ENCODE data around the gene CAPS. TPM values are rescaled to one million over a fixed set of nuclear protein-coding genes. Genes with fewer than 3 reads are reported as not detected.

Gene CAPS
- polyA plus RNA-seq, 1 donor, result 16.7 TPM

DNA sequence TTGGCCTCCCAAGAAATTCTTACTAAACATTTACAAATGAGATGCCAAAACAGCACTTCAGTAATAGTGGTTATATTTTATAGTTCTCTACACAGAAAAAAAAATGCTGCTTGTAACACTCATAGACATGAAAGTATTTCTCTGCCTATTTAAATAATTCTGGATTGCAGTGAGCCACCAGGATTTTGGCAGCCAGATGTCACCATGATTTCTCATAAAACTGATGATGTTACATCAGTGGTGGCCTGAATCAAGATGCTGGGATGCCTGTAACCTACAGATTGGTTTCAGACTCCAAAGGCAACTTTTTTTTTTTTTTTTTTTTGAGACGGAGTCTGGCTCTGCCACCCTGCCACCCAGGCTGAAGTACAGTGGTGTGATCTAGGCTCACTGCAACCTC, 2.7 kb upstream of the CAPS start:
- Histone ChIP-seq H3K27ac (ENCODE audit: low read length) (no peak overlapping the region), H3K9me3 (ENCODE audit: control insufficient read depth, low read depth, low read length) (no peaks in the 10 kb centered on the region), H3K4me1 (ENCODE audit: control insufficient read depth, insufficient read depth, low read length) (peaks cover 13% of the 10 kb centered on the region), H3K4me3 (ENCODE audit: low read length) (no peak overlapping the region), H3K27me3 (ENCODE audit: control insufficient read depth, insufficient read depth, low read length) (no peaks in the 10 kb centered on the region), H3K36me3 (ENCODE audit: control insufficient read depth, insufficient read depth, low read length) (peaks cover 24% of the 10 kb centered on the region)
- DNase-seq, result no peak
- no CpG with 5 or more reads among the region's 1 CpG for WGBS (ENCODE audit: insufficient coverage, low lambda C conversion rate)

DNA sequence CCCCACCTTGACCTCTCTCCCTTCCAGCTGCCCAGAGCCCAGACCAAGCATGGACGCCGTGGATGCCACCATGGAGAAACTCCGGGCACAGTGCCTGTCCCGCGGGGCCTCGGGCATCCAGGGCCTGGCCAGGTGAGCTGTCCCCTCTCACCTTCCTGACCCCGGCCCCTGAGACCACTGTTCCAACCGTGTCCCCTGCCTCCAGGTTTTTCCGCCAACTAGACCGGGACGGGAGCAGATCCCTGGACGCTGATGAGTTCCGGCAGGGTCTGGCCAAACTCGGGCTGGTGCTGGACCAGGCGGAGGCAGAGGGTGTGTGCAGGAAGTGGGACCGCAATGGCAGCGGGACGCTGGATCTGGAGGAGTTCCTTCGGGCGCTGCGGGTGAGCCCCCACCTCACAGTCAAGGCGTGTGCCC, 312 bp downstream of the CAPS start:
- DNase-seq, result no peak
- Histone ChIP-seq H3K4me1 (ENCODE audit: control insufficient read depth, insufficient read depth, low read length) (peaks cover 14% of the 10 kb centered on the region), H3K36me3 (ENCODE audit: control insufficient read depth, insufficient read depth, low read length) (peaks cover 47% of the 10 kb centered on the region), H3K9me3 (ENCODE audit: control insufficient read depth, low read depth, low read length) (no peaks in the 10 kb centered on the region), H3K4me3 (ENCODE audit: low read length) (no peak overlapping the region), H3K27me3 (ENCODE audit: control insufficient read depth, insufficient read depth, low read length) (no peaks in the 10 kb centered on the region), H3K27ac (ENCODE audit: low read length) (no peak overlapping the region)
- no CpG with 5 or more reads among the region's 22 CpGs for whole genome bisulfite sequencing (ENCODE audit: insufficient coverage, low lambda C conversion rate)

- Histone ChIP-seq H3K27me3 (ENCODE audit: control insufficient read depth, insufficient read depth, low read length) (no peaks in the 10 kb centered on the region), H3K27ac (ENCODE audit: low read length) (no peak overlapping the region), H3K9me3 (ENCODE audit: control insufficient read depth, low read depth, low read length) (no peaks in the 10 kb centered on the region), H3K4me1 (ENCODE audit: control insufficient read depth, insufficient read depth, low read length) (peaks cover 14% of the 10 kb centered on the region), H3K36me3 (ENCODE audit: control insufficient read depth, insufficient read depth, low read length) (peaks cover 48% of the 10 kb centered on the region), H3K4me3 (ENCODE audit: low read length) (no peak overlapping the region)
- no CpG with 5 or more reads among the region's 42 CpGs for WGBS (ENCODE audit: insufficient coverage, low lambda C conversion rate)
- DNase-seq, result peak; percentile 33 to 68
These were observed 1.1 kb downstream of the CAPS start for GRCh38 chr19:5914946-5915781.

GRCh38 chr19:5915782-5916165, 1.7 kb downstream of the CAPS start:
- Histone ChIP-seq H3K36me3 (ENCODE audit: control insufficient read depth, insufficient read depth, low read length) (peaks cover 52% of the 10 kb centered on the region), H3K27me3 (ENCODE audit: control insufficient read depth, insufficient read depth, low read length) (no peaks in the 10 kb centered on the region), H3K4me1 (ENCODE audit: control insufficient read depth, insufficient read depth, low read length) (peaks cover 14% of the 10 kb centered on the region), H3K9me3 (ENCODE audit: control insufficient read depth, low read depth, low read length) (no peaks in the 10 kb centered on the region), H3K27ac (ENCODE audit: low read length) (no peak overlapping the region), H3K4me3 (ENCODE audit: low read length) (no peak overlapping the region)
- WGBS (ENCODE audit: insufficient coverage, low lambda C conversion rate), result no CpG with 5 or more reads among the region's 11 CpGs
- DNase-seq, result peak; percentile 29 to 60

GRCh38 chr19:5916181-5916708, 2.2 kb downstream of the CAPS start:
- Histone ChIP-seq H3K4me1 (ENCODE audit: control insufficient read depth, insufficient read depth, low read length) (peaks cover 14% of the 10 kb centered on the region), H3K36me3 (ENCODE audit: control insufficient read depth, insufficient read depth, low read length) (peaks cover 56% of the 10 kb centered on the region), H3K27ac (ENCODE audit: low read length) (no peak overlapping the region), H3K9me3 (ENCODE audit: control insufficient read depth, low read depth, low read length) (no peaks in the 10 kb centered on the region), H3K4me3 (ENCODE audit: low read length) (no peak overlapping the region), H3K27me3 (ENCODE audit: control insufficient read depth, insufficient read depth, low read length) (no peaks in the 10 kb centered on the region)
- DNase-seq, result no peak
- WGBS (ENCODE audit: insufficient coverage, low lambda C conversion rate), result no CpG with 5 or more reads among the region's 14 CpGs

GRCh38 chr19:5917431-5918107, 3.5 kb downstream of the CAPS start:
- Histone ChIP-seq H3K4me3 (ENCODE audit: low read length) (no peak overlapping the region), H3K4me1 (ENCODE audit: control insufficient read depth, insufficient read depth, low read length) (peaks cover 14% of the 10 kb centered on the region), H3K36me3 (ENCODE audit: control insufficient read depth, insufficient read depth, low read length) (peaks cover 69% of the 10 kb centered on the region), H3K27me3 (ENCODE audit: control insufficient read depth, insufficient read depth, low read length) (no peaks in the 10 kb centered on the region), H3K27ac (ENCODE audit: low read length) (no peak overlapping the region), H3K9me3 (ENCODE audit: control insufficient read depth, low read depth, low read length) (no peaks in the 10 kb centered on the region)
- WGBS (ENCODE audit: insufficient coverage, low lambda C conversion rate), result no CpG with 5 or more reads among the region's 36 CpGs
- DNase-seq, result no peak

DNA sequence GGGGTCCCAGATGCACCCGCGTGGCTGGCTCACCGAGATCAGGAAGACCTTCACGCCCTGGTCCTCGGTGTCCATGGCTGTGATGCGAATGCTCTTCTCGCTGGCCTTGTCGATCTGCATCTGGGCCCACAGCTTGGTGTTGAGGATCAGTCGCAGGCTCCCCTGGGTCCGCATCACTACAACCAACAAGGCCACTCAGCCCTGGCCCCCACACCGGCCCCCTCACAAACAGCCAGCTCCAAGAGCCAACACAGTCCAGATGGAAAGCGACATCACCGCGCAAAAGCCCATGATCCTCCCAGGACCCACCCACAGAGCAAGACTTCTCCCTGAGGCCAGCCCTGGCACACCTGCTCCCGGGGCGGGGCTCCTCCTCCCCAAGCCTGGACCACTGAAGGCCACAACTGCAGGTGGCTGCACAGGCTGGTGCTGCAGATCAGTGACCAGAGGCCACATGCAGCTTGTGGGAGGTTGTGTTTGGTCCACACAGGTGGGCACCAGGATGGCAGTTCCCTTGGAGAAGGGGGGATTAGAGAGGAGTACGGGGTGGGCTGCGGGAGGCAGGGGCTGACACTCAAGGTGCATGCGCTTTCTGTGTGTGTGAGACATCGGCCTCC, 4.5 kb downstream of the CAPS start:
- Histone ChIP-seq H3K27me3 (ENCODE audit: control insufficient read depth, insufficient read depth, low read length) (no peaks in the 10 kb centered on the region), H3K27ac (ENCODE audit: low read length) (no peak overlapping the region), H3K36me3 (ENCODE audit: control insufficient read depth, insufficient read depth, low read length) (peaks cover 78% of the 10 kb centered on the region), H3K9me3 (ENCODE audit: control insufficient read depth, low read depth, low read length) (no peaks in the 10 kb centered on the region), H3K4me1 (ENCODE audit: control insufficient read depth, insufficient read depth, low read length) (peaks cover 14% of the 10 kb centered on the region), H3K4me3 (ENCODE audit: low read length) (no peak overlapping the region)
- WGBS (ENCODE audit: insufficient coverage, low lambda C conversion rate), result no CpG with 5 or more reads among the region's 20 CpGs
- DNase-seq, result no peak

- Histone ChIP-seq H3K9me3 (ENCODE audit: control insufficient read depth, low read depth, low read length) (no peaks in the 10 kb centered on the region), H3K27ac (ENCODE audit: low read length) (no peak overlapping the region), H3K4me3 (ENCODE audit: low read length) (no peak overlapping the region), H3K36me3 (ENCODE audit: control insufficient read depth, insufficient read depth, low read length) (peaks cover 93% of the 10 kb centered on the region), H3K27me3 (ENCODE audit: control insufficient read depth, insufficient read depth, low read length) (no peaks in the 10 kb centered on the region), H3K4me1 (ENCODE audit: control insufficient read depth, insufficient read depth, low read length) (peaks cover 7% of the 10 kb centered on the region)
- no peak for DNase-seq
- 80% methylated on average over 1 of the region's 21 CpGs for WGBS (ENCODE audit: insufficient coverage, low lambda C conversion rate)
These were observed 7.6 kb downstream of the CAPS start for GRCh38 chr19:5921516-5922160.

DNA sequence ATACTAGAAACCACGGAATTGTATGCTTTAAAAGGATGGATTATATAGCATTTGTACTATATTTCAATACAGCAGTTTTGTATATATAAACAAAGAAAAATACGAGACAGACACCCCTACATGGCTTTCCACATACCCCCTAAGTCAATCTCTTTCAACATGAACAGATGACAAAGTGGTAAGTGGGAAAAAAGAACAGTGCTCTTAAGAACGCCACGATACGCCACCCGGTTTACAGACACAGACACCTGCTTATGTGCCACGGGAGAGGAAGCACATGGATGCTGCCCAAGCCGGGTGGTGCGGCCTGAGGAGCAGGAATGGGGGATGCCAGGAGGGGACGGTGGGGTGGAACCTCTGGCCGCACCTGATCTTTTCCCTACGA, 8.1 kb downstream of the CAPS start:
- 60% methylated on average over 1 of the region's 12 CpGs for WGBS (ENCODE audit: insufficient coverage, low lambda C conversion rate)
- Histone ChIP-seq H3K27ac (ENCODE audit: low read length) (no peak overlapping the region), H3K36me3 (ENCODE audit: control insufficient read depth, insufficient read depth, low read length) (peaks cover 93% of the 10 kb centered on the region), H3K4me1 (ENCODE audit: control insufficient read depth, insufficient read depth, low read length) (peaks cover 7% of the 10 kb centered on the region), H3K4me3 (ENCODE audit: low read length) (no peak overlapping the region), H3K27me3 (ENCODE audit: control insufficient read depth, insufficient read depth, low read length) (no peaks in the 10 kb centered on the region), H3K9me3 (ENCODE audit: control insufficient read depth, low read depth, low read length) (no peaks in the 10 kb centered on the region)
- no peak for DNase-seq

- Histone ChIP-seq H3K27ac (ENCODE audit: low read length) (no peak overlapping the region), H3K9me3 (ENCODE audit: control insufficient read depth, low read depth, low read length) (no peaks in the 10 kb centered on the region), H3K36me3 (ENCODE audit: control insufficient read depth, insufficient read depth, low read length) (peaks cover 95% of the 10 kb centered on the region), H3K4me1 (ENCODE audit: control insufficient read depth, insufficient read depth, low read length) (peaks cover 7% of the 10 kb centered on the region), H3K4me3 (ENCODE audit: low read length) (no peak overlapping the region), H3K27me3 (ENCODE audit: control insufficient read depth, insufficient read depth, low read length) (no peaks in the 10 kb centered on the region)
- WGBS (ENCODE audit: insufficient coverage, low lambda C conversion rate), result no CpG with 5 or more reads among the region's 16 CpGs
- no peak for DNase-seq
These were observed 9.3 kb downstream of the CAPS start for GRCh38 chr19:5923356-5923755.
